GM12864 (cell line): ENCODE data around the gene PURB.
"Not testable (repeated sequence)": the region's sequence is repeated elsewhere in the genome, so short reads cannot be mapped to it uniquely, and the experiment has no call there.

Experiments
- DNase-seq: peaks from one replicate; pipeline ENCODE4 v3.0.0-alpha.2; 2011; ENCODE audit warnings: low read depth
- H3K4me3 ChIP-seq: 2 replicates; pipeline ENCODE4 v1.5.1; 2011; ENCODE audit warnings: mild to moderate bottlenecking, low read depth, low read length, control low read depth
- CTCF ChIP-seq: IDR thresholded peaks from 2 replicates; pipeline ENCODE4 v1.5.1; 2011; ENCODE audit warnings: low read depth, mild to moderate bottlenecking, moderate library complexity, low read length, control low read depth, inconsistent platforms; ENCODE audit errors: missing control alignments

PURB gene

GRCh38 chr7:44846816-44847508 lies 38.4 kb downstream of the PURB start:
- TF ChIP-seq CTCF, result no peak
- H3K4me3 ChIP-seq, result peak overlapping the region; percentile 88
- no peak for DNase-seq

GRCh38 chr7:44846390-44846789 lies 38.9 kb downstream of the PURB start:
- H3K4me3 ChIP-seq, result peak overlapping the region; percentile 88

DNA sequence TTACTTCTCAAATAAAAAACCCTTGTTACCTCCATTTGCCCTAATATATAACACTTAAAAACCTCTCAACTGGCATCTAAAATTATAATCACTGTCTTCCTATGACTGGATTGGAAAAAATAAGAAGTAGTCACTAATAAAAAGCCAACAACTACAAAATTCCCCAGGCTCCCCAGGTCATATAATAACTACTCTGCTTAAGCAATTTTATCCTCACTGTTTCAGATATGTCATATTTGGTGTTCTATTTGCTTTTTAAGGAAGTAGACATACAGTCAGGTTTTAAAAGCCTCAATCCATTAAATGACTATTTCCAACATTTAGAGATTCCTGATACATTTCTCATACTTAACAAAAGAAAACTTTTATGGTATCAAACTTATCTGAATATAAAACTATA lies 39.9 kb downstream of the PURB start:
- no peak for DNase-seq
- TF ChIP-seq CTCF, result no peak
- H3K4me3 ChIP-seq, result no peak overlapping the region

More at GRCh38 chr7:44846390-44846789, 38.9 kb downstream of the PURB start:
- DNase-seq, result not testable (repeated sequence)

DNA sequence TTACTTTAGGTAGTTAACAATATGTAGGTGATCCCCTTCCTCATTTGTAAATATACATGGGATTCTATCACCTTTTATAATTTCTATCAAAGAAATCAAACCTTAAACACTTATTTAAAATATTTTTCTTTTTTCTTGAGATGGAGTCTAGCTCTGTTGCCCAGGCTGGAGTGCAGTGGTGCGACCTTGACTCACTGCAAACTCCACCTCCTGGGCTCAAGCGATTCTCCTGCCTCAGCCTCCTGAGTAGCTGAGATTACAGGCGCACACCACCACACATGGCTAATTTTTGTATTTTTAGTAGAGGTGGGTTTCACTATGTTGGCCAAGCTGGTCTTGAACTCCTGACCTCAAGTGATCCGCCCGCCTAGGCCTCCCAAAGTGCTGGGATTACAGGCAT lies 41.9 kb downstream of the PURB start:
- not testable (repeated sequence) for H3K4me3 ChIP-seq, DNase-seq

DNA sequence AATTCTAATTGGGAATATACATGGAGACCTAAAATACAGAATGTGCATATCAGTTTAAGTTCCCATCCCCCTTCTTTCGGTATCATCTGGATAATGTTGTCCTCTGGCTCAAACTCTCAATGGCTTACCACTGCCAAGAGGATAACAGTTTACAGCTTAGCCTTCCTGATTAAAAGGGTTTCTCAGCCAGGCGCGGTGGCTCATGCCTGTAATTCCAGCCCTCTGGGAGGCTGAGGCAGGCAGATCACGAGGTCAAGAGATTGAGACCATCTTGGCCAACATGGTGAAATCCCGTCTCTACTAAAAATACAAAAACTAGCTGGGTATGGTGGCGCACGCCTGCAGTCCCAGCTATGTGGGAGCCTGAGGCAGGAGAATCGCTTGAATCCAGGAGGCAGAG lies 42.7 kb downstream of the PURB start:
- H3K4me3 ChIP-seq, DNase-seq: not testable (repeated sequence)

GRCh38 chr7:44838751-44839150 lies 46.6 kb downstream of the PURB start:
- H3K4me3 ChIP-seq, result no peak overlapping the region
- TF ChIP-seq CTCF, result no peak
- no peak for DNase-seq

DNA sequence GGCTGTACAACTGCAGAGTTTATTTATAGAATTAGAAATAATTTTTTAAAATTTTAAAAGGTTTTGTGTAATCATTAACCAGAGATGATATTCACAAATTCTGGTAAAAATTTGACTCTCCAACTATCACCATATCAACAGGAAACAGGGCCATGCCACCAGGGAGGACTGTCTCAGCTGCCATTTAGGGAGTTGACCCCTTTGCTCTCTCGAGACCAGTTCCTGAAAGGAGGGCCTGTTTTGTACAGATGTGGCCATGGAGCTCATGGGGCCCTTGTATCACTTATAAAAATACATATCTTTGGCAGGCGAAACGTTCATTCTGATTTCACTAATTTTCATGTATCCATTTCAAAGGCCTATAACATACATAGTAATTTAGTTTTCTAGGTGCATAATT lies 57.8 kb downstream of the PURB start:
- no peak for DNase-seq
- no peak overlapping the region for H3K4me3 ChIP-seq
- no peak for TF ChIP-seq CTCF
